ENCODE data around the gene TLCD2. TPM values are rescaled to one million over a fixed set of nuclear protein-coding genes. Genes with fewer than 3 reads are reported as not detected.

The TLCD2 gene
- total and polyA plus RNA-seq, 9 of the 15 experiments (the other 6 are each of a cell fraction or from before 2014, with no cell fraction given): 0.10 to 0.89 (median 0.58) TPM

GRCh38 chr17:1736348-1737281, 26.4 kb upstream of the TLCD2 start (continued):
- TF ChIP-seq SAP30 (IDR thresholded peaks at IDR 0.05; ENCODE audit: borderline replicate concordance, insufficient read depth, low read depth, low read length, poor library complexity, severe bottlenecking): no peak
- TF ChIP-seq AFF1 (IDR thresholded peaks at IDR 0.05; ENCODE audit: low read depth in 1 of 2, partially characterized antibody in 2 of 2): peak in 1 of 2 experiments; percentile 65
- TF ChIP-seq SIN3B (IDR thresholded peaks at IDR 0.05; ENCODE audit: low read depth): no peak
- no peak for TF ChIP-seq ELF1 (tag; IDR thresholded peaks at IDR 0.05)
- TF ChIP-seq RBM17 (IDR thresholded peaks at IDR 0.05; ENCODE audit: borderline replicate concordance, low read depth, low read length): no peak
- TF ChIP-seq ARID1B (IDR thresholded peaks at IDR 0.05): peak; percentile 53
- 0 out of 2 replicates have a peak, but pooled peaks have one; percentile 7 for TF ChIP-seq CXXC5 (CRISPR knock-in tag; IDR thresholded peaks at IDR 0.05)
- no peak for TF ChIP-seq ZNF695 (CRISPR knock-in tag; IDR thresholded peaks at IDR 0.05)
- TF ChIP-seq ZNF318 (IDR thresholded peaks at IDR 0.05; ENCODE audit: borderline replicate concordance in 1 of 2, low read depth in 1 of 2): no peak
- TF ChIP-seq ZFX (CRISPR knock-in tag; IDR thresholded peaks at IDR 0.05): peak; percentile 55; the same call in 1 of the 2 replicates
